Measurements from ENCODE around the gene SDK2. TPM values are rescaled to one million over a fixed set of nuclear protein-coding genes. Genes with fewer than 3 reads are reported as not detected.

SDK2 gene
- total and polyA plus RNA-seq, 2 experiments from 2014 or later = 0.74 to 5.1 TPM

GRCh38 chr17:73318836-73319235 lies 325.4 kb downstream of the SDK2 start (continued):
- TF ChIP-seq, protein P1, sequence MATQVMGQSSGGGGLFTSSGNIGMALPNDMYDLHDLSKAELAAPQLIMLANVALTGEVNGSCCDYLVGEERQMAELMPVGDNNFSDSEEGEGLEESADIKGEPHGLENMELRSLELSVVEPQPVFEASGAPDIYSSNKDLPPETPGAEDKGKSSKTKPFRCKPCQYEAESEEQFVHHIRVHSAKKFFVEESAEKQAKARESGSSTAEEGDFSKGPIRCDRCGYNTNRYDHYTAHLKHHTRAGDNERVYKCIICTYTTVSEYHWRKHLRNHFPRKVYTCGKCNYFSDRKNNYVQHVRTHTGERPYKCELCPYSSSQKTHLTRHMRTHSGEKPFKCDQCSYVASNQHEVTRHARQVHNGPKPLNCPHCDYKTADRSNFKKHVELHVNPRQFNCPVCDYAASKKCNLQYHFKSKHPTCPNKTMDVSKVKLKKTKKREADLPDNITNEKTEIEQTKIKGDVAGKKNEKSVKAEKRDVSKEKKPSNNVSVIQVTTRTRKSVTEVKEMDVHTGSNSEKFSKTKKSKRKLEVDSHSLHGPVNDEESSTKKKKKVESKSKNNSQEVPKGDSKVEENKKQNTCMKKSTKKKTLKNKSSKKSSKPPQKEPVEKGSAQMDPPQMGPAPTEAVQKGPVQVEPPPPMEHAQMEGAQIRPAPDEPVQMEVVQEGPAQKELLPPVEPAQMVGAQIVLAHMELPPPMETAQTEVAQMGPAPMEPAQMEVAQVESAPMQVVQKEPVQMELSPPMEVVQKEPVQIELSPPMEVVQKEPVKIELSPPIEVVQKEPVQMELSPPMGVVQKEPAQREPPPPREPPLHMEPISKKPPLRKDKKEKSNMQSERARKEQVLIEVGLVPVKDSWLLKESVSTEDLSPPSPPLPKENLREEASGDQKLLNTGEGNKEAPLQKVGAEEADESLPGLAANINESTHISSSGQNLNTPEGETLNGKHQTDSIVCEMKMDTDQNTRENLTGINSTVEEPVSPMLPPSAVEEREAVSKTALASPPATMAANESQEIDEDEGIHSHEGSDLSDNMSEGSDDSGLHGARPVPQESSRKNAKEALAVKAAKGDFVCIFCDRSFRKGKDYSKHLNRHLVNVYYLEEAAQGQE (IDR thresholded peaks at IDR 0.05; ENCODE audit: unreplicated experiment) = no peak
- TF ChIP-seq POLR2AphosphoS5 (IDR thresholded peaks at IDR 0.05; ENCODE audit: low read depth) (no peak), ZNF114 (CRISPR knock-in tag; IDR thresholded peaks at IDR 0.05) (no peak), CREB1 (CRISPR knock-in tag; IDR thresholded peaks at IDR 0.05; ENCODE audit: low read depth) (no peak)

DNA sequence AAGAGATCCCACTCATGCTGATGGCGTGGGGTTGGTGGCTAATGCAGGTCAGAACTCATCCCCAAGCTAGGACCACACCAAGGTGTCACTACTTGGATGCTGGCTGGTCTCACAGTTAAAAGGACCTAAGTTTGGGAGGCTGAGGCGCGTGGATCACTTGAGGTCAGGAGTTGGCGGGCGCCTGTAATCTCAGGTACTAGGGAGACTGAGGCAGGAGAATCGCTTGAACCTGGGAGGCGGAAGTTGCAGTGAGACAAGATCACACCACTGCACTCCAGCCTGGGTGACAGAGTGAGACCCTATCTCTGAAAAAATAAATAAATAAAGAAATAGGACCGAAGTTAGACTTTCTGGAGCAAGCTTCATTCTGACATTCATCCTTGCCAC lies 325.8 kb downstream of the SDK2 start:
- no peak overlapping the region for H3K4me3 ChIP-seq
- peaks cover 13% of the 10 kb centered on the region for H3K27me3 Mint-ChIP-seq (ENCODE audit: insufficient read depth, low read depth, poor library complexity)
- H3K4me2 ChIP-seq = no peak overlapping the region
- no peak overlapping the region for H3K27ac Mint-ChIP-seq
- H3K36me3 ChIP-seq (ENCODE audit: insufficient read depth) = no peaks in the 10 kb centered on the region
- DNase-seq (ENCODE audit: low spot score) (no peak), ATAC-seq (no peak)
- H3K9me3 Mint-ChIP-seq = no peaks in the 10 kb centered on the region
- 0 out of 2 replicates have a peak, but pooled peaks cover 3% of the 10 kb centered on the region for H3F3A ChIP-seq (replicated peaks; ENCODE audit: low read depth)
- no peak overlapping the region for H2AFZ ChIP-seq
- H3K4me1 Mint-ChIP-seq = peaks cover 10% of the 10 kb centered on the region
- peaks cover 17% of the 10 kb centered on the region for H3K4me1 ChIP-seq (ENCODE audit: insufficient read depth)
- 0 out of 2 replicates have a peak, but pooled peaks cover 5% of the 10 kb centered on the region for H3K27me3 ChIP-seq (ENCODE audit: insufficient read depth)
- no peaks in the 10 kb centered on the region for H3K36me3 Mint-ChIP-seq (ENCODE audit: low read depth)
- no peaks in the 10 kb centered on the region for H4K20me1 ChIP-seq (replicated peaks; ENCODE audit: insufficient read depth)
- no peak overlapping the region for H3K4me3 Mint-ChIP-seq
- H3K79me2 ChIP-seq (replicated peaks; ENCODE audit: insufficient read depth) = no peaks in the 10 kb centered on the region
- H3K27ac ChIP-seq (ENCODE audit: low read depth) = no peak overlapping the region
- no peaks in the 10 kb centered on the region for H3K9me2 ChIP-seq (ENCODE audit: insufficient read depth)
- TF ChIP-seq JUNB (IDR thresholded peaks at IDR 0.05; ENCODE audit: unreplicated experiment) = no peak
- TF ChIP-seq, protein P2, sequence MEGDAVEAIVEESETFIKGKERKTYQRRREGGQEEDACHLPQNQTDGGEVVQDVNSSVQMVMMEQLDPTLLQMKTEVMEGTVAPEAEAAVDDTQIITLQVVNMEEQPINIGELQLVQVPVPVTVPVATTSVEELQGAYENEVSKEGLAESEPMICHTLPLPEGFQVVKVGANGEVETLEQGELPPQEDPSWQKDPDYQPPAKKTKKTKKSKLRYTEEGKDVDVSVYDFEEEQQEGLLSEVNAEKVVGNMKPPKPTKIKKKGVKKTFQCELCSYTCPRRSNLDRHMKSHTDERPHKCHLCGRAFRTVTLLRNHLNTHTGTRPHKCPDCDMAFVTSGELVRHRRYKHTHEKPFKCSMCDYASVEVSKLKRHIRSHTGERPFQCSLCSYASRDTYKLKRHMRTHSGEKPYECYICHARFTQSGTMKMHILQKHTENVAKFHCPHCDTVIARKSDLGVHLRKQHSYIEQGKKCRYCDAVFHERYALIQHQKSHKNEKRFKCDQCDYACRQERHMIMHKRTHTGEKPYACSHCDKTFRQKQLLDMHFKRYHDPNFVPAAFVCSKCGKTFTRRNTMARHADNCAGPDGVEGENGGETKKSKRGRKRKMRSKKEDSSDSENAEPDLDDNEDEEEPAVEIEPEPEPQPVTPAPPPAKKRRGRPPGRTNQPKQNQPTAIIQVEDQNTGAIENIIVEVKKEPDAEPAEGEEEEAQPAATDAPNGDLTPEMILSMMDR (conservative IDR thresholded peaks at IDR 0.05; ENCODE audit: low read depth in 2 of 2) = no peak
- TF ChIP-seq, protein P1 (IDR thresholded peaks at IDR 0.05; ENCODE audit: unreplicated experiment) = no peak
- TF ChIP-seq EZH2 (IDR thresholded peaks at IDR 0.05; ENCODE audit: low read depth, unreplicated experiment) = no peak
- no peak for TF ChIP-seq ZNF462 (CRISPR knock-in tag; IDR thresholded peaks at IDR 0.05)
- no peak for TF ChIP-seq STAT1 (IDR thresholded peaks at IDR 0.05; ENCODE audit: unreplicated experiment)
- no peak for TF ChIP-seq ZNF331 (CRISPR knock-in tag; IDR thresholded peaks at IDR 0.05; ENCODE audit: low read depth)
- no peak for TF ChIP-seq ZNF114 (CRISPR knock-in tag; IDR thresholded peaks at IDR 0.05)
